Endothelial cell (in vitro differentiated cells): ENCODE results near the gene MCOLN2. TPM values are rescaled to one million over a fixed set of nuclear protein-coding genes. Genes with fewer than 3 reads are reported as not detected.

ENCODE experiments used
- DNase-seq: peaks from one replicate; pipeline ENCODE4 v3.0.0; 2021; ENCODE audit warnings: low spot score
- H3K27ac Mint-ChIP-seq: one replicate; pipeline ENCODE4 v1.8.0; 2021; ENCODE audit warnings: mixed read lengths, inconsistent platforms; ENCODE audit not compliant: unreplicated experiment
- H3K27me3 Mint-ChIP-seq: one replicate; pipeline ENCODE4 v1.8.0; 2021; ENCODE audit warnings: mild to moderate bottlenecking, moderate library complexity, mixed read lengths, inconsistent platforms; ENCODE audit not compliant: unreplicated experiment
- H3K36me3 Mint-ChIP-seq: one replicate; pipeline ENCODE4 v1.8.0; 2021; ENCODE audit warnings: mild to moderate bottlenecking, low read depth, mixed read lengths, inconsistent platforms; ENCODE audit not compliant: unreplicated experiment
- H3K4me1 Mint-ChIP-seq: one replicate; pipeline ENCODE4 v1.8.0; 2021; ENCODE audit warnings: mild to moderate bottlenecking, mixed read lengths, inconsistent platforms; ENCODE audit not compliant: unreplicated experiment
- H3K4me3 Mint-ChIP-seq: one replicate; pipeline ENCODE4 v1.8.0; 2021; ENCODE audit warnings: mild to moderate bottlenecking, mixed read lengths, inconsistent platforms; ENCODE audit not compliant: unreplicated experiment
- H3K9me3 Mint-ChIP-seq: one replicate; pipeline ENCODE4 v1.8.0; 2021; ENCODE audit warnings: mixed read lengths, inconsistent platforms; ENCODE audit not compliant: unreplicated experiment
- CTCF ChIP-seq: fragments of 200-600 bp; sonication (generic); IDR thresholded peaks from one replicate; pipeline ENCODE4 v1.5.0; 2021; ENCODE audit warnings: antibody characterized with exemption; ENCODE audit not compliant: unreplicated experiment
- total RNA-seq: library from RNA; stranded (reverse); fragmentation: NEBNext Ultra II Directional; extraction: Animal tissue kit (Norgen Biotek cat#: 25700); gene quantifications from one replicate; pipeline ENCODE4 v1.2.1, GENCODE V29; 2021; ENCODE audit not compliant: unreplicated experiment

Gene MCOLN2
- total RNA-seq, 1 donor from 2014 or later: 0.64 TPM

GRCh38 chr1:84877592-84877991, 119.3 kb downstream of the MCOLN2 start:
- no peak for DNase-seq
- no peak overlapping the region for H3K27ac Mint-ChIP-seq
- no peaks in the 10 kb centered on the region for H3K4me1 Mint-ChIP-seq
- no peaks in the 10 kb centered on the region for H3K9me3 Mint-ChIP-seq
- no peaks in the 10 kb centered on the region for H3K27me3 Mint-ChIP-seq
- no peaks in the 10 kb centered on the region for H3K36me3 Mint-ChIP-seq
- H3K4me3 Mint-ChIP-seq: no peak overlapping the region
- TF ChIP-seq CTCF: no peak

GRCh38 chr1:84876353-84876752, 120.6 kb downstream of the MCOLN2 start:
- H3K27me3 Mint-ChIP-seq: no peaks in the 10 kb centered on the region

More at GRCh38 chr1:84876353-84876752, 120.6 kb downstream of the MCOLN2 start:
- Mint-ChIP-seq H3K4me1 (no peaks in the 10 kb centered on the region), H3K36me3 (no peaks in the 10 kb centered on the region), H3K4me3 (no peak overlapping the region), H3K9me3 (no peaks in the 10 kb centered on the region), H3K27ac (no peak overlapping the region)
- no peak for DNase-seq
- no peak for TF ChIP-seq CTCF

Other genes with a start within 250 kb of the MCOLN2 start
- 1.2 TPM for gene LPAR3, start 103.9 kb downstream of the MCOLN2 start, total RNA-seq
- gene MCOLN3, start 51.4 kb upstream of the MCOLN2 start, total RNA-seq: 0.90 TPM
- gene SYDE2, start 203.9 kb upstream of the MCOLN2 start, total RNA-seq: 4.2 TPM